ENCODE measurements around the gene PPIL1.
A peak's percentile ranks its signal among the peaks of the same experiment; 100 is the strongest.
"Not testable (repeated sequence)": the region's sequence is repeated elsewhere in the genome, so short reads cannot be mapped to it uniquely, and the experiment has no call there.

Gene PPIL1

DNA sequence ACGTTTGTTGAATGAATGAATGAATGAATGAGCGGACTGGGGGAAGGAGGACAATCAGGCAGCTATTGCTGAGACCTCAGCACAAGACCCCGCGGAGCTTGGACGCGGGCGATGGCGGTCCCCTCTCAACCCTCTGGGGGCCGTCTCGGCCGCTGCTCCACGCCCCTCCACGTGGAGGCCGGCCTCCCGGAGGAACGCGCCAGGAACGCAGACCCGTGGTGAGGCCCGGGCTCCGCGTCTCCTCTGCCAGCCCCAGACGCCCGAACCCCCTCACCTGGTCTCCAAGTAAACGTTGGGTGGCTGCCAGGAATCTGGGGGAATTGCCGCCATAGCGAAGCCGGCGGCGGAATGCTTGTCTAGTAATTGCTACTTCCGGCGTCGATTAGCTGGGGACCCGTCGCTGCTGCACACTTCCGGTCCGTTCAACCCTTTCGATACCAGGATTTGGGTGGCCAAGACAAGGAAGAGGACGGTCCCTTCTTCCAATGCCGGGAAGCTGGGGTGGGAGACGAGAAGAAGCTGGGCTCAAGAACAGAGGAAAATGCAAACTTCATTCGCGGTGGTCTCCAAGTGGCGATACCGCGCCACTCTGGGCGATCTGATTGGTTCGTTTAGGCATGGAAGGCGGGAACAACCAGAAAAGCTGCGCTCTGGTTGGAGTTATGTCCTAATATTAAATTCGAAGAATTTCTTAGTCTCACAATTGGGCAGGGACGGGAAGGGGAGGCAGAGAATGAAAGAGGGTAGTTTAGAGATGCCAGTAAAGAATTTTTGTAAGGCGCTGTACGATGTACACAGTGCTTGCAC is at the start of gene PPIL1:
TSS of gene PPIL1 (minus strand) at position 361 of the 807 bp plus-strand sequence. CDS start at position 330, 31 bp downstream.
- peak; percentile 89 for DNase-seq

DNA sequence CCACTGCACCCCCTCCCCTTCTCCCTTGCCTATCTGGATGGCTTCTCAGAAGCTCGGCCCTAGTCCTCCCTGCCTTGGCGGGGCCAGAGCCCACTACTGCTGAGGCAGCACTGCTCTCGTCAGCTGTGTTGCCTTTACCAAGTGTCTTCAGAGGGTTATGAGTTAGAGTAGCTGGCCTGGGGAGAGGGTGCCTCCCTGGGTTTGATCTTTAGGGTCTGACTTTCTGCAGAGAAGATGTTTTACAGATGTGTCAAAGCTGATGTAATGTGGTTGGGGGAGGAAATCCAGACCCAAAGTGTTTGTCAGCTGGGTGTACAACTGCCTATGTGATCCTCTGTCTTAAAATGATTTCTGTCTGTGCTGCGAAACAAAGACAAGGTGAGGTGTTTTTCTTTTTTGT is 49.5 kb upstream of the PPIL1 start:
- no peak for DNase-seq

DNA sequence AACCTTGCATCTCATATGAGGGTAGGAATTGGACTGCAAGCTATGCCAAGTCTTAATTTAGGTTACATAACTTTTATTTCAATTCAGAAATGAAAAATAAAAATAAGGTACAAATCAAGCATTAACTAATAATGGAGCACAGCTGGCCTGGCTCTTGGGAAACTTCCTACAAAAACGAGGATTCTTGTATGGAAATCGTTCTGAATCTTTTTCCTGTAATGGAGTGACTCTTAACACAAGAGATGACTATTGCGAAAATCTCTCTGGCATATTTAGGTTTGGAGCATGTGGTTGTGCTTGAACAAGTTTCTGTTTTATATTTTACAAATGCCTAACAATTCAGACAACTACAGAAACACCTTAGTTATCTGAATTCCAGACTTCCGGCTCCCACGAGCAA is 45.9 kb upstream of the PPIL1 start:
- DNase-seq, result no peak

DNA sequence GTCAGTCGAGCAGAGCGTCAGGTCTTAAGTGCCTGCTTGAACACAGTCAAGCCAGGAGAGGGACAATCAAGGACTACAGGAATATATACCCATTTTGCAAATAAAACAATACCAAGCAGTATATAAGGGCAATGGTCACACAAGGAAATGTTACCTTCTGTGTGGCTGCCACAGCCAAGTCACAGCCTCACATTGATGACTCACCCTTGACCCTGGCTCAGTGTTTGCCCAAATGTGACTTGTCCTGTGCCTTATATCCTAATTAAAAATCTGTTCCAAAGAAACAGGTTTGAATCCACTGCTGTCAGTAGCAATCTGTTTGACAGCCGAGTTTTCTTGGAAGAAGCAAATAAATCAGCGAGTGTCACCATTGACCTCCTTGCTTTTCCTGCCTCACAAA is 45.4 kb upstream of the PPIL1 start:
- DNase-seq, result no peak

DNA sequence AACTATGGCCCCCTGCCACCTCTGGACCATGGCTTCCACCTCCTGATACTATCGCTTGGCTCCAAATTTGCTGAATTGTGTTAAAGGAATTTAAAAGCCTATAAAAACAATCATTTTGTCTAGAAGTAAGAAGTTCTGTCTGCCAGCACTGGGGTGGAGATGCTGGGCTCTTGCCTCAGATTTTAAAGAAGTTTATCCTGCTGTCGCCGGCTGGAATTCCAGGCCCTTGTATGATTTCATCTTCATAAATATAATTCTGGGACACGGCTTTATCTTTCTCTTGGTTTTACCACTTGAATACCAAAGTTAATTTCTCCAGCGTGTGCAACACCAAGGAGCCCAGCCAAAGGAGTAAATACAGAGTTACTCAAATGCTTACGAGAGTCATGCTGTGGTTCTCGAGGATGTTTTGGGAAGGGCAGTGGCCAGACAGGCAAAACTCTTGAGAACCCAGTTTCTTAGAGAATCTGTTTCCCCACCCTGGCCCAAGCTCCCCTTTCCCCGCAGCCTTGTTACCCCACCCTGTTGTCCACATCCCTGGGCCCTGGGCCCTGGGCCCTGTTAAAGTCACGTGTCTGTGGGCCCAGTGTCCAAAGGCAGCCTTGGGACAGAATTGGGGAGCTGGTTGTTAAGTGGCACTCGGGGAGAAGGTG is 43.1 kb upstream of the PPIL1 start:
- no peak for DNase-seq

DNA sequence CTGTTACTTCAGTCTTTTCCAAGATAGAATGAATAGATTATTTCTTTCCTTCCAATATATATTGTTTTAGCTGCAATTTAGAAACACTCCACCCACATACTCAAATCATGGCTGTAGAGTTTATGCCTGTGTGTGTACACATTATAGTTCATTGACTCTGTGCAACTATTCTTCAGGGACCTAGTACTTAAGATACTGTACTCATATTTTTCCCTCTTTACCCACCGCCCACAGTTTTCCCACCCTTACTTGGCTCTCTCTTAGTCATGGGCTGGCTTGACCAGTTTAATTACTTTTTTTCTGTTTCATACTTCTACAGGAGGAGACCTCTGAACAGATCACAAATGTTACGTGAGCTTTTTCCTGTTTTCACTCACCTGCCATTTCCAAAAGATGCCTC is 41.5 kb upstream of the PPIL1 start:
- no peak for DNase-seq

DNA sequence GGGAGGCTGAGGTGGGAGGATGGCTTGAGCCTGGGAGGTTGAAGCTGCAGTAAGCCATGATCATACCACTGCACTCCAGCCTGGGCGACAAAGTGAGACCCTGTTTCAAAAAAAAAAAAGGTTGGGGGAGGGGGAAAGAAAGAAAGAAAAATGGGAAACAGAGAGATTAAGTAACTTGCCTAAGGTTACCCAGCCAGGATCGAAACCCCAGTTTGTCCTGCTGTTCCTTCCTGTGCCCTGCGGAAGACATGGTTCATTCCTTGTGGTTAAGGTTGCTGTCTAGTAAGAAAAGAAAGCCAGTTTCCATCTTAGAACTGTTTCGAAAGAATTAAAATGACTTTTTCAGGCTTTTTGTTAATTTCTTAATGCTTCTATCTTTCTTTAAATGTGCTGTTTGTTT is 41.0 kb upstream of the PPIL1 start:
- DNase-seq, result no peak

DNA sequence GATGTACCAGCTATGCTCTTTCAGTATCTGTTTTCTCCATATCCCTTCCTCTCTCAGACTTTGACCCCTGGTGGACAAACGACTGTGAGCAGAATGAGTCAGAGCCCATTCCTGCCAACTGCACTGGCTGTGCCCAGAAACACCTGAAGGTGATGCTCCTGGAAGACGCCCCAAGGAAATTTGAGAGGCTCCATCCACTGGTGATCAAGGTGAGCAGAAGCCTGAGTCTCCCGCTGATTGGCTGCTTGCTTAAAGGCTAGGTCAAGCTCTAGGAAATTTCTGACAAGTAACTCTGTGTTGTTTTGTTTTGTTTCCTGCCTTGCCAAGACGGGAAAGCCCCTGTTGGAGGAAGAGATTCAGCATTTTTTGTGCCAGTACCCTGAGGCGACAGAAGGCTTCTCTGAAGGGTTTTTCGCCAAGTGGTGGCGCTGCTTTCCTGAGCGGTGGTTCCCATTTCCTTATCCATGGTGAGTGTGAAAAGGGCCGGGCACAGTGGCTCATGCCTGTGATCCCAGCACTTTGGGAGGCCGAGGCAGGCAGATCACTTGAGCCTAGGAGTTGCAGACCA is 39.7 kb upstream of the PPIL1 start:
- peak; percentile 72 for DNase-seq

DNA sequence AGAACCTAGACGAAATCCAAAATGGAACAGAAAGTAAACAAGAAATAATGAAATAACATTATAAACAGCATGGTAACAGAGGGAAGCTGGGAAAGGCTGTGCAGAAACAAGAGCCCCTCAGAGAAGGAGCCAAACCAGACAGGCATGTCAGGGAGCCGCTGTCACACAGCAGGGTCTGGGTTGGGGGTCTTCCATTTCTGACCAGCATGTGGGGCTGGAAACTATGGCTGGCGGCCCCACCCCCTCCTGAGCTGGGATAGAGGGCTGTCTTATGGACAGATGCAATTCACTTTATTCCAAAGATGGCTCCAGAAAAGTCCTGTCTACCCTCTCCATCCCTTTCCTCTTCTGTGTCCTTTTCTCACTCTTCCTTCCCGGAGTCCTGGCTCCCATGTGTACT is 38.5 kb upstream of the PPIL1 start:
- no peak for DNase-seq

DNA sequence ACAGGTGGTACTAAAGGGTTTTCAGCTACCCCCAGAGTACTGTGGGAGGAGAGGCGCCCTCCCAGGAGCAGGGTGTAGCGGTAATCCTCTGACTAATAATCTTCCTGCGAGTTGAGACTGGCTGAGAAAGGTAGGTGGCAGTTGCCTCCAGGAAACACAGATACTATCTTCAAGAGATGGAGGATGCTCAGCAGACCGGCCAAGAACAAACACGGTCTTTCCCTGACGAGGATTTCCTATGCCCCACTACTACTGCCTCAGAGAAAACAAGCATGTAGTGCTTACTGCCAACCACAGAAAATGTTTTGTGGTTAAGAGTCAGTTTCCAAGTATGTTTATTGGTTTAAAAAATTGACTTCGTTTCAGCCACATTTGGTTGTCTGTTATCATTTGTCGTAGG is 38.0 kb upstream of the PPIL1 start:
- DNase-seq, result peak; percentile 96

DNA sequence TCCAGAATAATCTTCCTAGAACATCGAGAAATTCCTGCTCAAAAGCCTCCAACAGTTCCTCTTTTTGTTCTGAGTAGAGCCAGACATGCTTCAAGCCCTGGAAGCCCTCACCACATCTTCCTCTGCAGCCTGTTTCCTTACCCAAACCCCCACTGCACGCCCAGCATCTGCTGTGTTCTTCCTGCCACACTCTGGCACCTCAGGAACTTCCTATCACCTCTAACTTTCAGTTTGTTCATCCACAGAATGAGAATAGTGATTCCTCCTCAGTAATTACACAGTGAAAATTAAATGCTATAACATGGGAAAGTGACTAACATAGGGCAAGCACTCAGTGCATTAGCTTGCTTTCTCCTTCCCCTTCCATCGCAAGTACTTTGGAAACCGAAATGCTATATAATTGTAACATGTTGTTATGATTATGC is 37.4 kb upstream of the PPIL1 start:
- peak; percentile 69 for DNase-seq

DNA sequence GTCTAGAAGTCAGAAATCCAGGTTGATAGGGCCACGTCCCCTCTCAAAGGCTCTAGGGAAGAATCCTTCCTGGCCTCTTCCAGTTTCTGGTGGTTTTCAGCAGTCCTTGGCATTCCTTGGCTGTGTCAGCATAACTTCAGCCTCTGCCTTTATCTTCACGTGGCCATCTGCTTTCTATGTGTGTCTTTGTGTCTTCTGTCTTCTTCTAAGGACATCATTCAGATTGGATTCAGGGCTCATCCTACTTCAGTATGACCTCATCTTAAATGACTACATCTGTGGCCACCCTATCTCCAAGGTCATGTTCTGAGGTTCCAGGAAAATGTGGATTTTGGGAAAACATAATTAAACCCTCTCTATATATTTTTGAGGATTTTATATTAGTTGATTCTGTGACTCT is 34.1 kb upstream of the PPIL1 start:
- DNase-seq, result no peak

DNA sequence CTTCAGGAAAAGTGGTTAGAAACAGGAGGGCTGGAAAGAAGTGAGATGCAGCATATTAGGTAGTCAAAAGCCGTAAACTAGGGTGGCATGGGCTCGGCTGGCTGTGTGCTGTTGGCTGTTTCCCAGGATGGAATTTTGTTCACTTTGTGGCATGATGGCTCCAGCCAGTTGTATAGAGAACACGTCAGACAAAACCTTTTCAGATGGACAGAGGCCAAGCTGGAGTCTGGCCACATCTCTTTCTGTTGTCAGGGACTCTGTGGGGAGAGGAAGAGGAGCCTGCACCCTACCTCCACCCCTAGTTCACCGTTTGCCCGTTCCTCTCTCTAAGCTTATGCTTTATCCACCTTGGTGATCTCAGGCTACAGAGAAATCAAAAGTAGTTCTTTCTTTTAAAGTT is 33.2 kb upstream of the PPIL1 start:
- no peak for DNase-seq

DNA sequence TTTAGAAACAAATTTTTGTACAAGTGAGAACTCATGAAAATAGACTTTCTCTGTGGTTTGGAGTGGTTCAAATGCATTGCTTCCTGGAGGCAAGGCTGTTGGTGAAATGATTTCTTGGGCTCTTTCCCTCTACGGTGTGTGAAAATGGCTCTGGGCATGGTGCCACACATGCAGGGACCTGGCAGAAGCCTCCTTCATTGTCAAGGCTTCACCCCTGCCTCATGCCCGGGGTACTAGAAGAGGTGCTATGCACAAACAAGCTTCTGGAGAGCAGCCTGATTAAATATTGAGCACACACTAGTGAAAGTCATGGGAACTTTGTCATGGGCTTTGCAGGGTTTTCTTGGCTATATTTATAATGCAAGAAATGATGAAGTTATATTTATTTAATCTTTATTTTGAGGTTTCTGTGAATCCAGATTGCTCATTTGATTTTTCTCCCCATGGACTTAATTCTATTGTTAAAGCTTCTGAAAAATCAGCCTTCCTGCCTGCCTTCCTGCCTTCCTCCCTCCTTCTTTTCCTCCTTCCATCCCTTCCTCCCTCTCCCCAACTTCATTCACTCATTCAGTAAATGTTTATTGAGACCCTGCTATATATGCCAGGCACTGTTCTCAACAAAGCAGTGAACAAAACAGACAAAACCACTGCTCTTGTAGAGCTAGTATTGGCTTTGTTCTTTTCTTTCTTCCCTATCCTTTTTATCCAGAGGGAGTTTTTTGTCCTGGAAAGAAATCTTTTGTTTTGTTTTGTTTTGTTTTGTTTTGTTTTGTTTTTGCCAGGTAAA is 32.1 kb upstream of the PPIL1 start:
- no peak for DNase-seq

DNA sequence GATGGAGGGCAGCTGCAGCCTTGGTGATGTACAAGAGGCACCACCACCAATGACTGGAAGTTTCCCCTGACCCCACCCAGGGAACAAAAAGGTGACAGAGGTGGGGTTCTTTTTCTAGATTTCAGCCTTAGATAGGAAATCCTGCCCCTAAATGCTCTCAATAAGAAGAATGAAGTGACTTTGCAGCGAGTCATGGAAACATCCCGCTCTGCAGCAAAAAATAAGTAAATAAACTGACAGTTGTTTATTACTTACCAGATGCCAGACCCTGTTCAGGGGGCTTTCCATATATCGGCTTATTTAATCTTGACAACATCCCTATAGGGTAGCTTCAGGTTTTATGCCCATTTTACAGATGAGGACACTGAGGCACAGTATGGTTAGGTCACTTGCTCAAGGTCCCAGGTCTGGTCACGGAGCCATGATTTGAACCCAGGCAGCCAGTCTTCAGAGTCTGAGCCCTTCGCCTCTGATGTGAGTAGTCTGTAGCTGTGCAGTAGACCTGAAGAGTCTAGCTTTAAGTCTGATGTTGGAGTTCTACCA is 30.3 kb upstream of the PPIL1 start:
- DNase-seq, result no peak

DNA sequence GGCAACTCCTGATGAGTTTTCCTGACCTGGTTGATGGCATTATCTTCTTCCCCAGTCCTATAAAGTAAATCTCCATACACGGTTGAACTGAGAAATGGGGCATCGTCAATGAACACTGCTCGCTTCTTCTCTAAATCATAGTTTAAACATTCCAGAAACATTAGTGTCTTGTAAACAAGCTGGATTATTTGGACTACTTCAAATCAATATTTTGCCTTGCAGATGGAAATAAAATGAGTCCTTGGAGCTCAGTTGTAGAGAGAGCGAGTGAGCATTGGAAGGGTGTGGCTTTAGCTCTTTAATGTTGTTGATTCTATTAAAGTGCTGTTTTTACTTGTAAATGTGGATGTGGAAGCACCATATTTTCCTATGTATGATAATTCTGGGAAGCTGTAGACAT is 29.5 kb upstream of the PPIL1 start:
- DNase-seq, result no peak

DNA sequence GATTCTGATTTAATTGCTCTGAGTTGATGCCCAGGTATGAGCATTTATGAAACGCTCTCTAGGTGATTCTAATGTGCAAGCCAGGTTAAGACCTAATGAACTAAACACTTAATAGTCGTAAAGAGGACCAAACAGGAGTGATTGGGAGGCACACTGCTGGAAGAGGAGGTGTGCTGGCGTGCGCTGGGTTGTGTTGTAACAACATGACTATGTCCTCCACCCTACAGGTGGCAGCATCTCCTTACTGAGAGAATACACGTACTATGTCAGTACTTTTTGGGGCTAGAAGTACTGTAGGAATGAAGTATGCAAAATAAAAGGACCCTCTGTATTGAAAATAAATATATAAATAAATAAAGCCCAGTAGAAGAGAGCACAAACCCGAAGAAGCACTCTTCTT is 23.0 kb upstream of the PPIL1 start:
- DNase-seq, result peak; percentile 28

DNA sequence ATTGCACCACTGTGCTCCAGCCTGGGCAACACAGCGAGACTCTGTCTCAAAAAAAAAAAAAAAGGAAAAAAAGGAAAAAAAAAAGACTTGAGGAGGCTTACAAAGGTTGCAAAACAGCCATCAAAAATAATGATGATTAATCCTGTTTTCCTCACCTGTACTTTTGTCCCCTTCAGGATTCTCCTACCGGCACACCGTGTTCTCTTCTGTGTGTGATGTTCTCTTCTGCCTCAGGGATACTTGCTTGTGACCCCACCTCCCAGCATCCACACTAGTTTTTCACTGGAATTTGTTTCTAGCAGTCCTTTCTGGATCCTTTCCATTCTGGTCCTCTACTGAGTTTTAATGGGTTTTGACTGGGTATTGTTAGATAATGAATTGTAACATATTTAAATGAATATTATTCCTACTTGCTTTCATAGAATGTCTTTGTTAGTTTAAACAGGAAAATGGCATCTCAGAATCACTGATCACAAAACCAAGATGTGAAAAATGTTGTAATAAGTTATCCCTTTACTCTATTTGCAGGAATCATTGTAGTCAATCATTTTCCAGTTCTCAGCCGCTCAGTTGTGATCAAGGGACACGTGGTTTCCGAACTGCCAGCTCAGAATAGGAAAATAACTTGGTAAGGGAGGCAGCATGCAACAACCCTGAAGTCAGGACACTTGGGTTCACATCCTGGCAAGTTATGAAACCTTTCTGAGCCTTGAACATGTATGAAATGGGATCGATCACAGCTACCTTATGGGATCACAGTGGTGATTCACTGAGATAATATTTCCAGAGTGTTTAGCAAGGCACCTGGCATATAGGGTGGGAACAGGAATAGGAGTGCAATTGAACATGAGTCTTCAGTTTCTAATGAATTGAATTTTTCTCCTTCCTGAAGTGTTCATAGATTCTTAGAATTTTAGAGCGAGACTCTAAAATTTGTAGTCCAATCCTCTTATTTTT is 19.7 kb upstream of the PPIL1 start:
- DNase-seq, result no peak

DNA sequence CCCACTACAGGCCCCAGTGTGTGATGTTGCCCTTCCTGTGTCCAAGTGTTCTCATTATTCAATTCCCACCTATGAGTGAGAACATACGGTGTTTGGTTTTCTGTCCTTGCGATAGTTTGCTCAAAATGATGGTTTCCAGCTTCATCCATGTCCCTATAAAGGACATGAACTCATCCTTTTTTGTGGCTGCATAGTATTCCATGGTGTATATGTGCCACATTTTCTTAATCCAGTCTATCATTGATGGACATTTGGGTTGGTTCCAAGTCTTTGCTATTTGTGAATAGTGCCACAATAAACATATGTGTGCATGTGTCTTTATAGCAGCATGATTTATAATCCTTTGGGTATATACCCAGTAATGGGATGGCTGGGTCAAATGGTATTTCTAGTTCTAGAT is 16.6 kb upstream of the PPIL1 start:
- not testable (repeated sequence) for DNase-seq

DNA sequence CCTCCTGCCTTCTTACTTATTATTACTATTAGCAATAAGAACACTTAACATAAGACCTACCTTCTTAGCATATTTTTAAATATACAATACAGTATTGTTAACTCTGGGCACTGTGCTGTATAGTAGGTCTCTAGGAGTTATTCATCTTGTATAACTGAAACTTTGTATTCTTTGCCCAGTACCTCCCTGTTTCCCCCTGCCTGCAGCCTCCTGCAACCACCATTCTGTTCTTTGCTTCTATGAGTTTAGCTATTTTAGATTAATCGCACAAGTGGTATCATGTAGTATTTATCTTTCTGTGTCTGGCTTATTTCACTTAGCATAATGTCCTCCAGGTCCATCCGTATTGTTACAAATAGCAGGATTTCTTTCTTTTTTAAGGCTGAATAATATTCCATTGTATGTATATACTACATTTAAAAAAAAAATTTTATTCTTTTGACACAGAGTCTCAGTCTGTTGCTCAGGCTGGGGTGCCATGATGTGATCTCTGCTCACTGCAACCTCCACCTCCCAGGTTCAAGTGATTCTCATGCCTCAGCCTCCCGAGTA is 15.6 kb upstream of the PPIL1 start:
- no peak for DNase-seq

DNA sequence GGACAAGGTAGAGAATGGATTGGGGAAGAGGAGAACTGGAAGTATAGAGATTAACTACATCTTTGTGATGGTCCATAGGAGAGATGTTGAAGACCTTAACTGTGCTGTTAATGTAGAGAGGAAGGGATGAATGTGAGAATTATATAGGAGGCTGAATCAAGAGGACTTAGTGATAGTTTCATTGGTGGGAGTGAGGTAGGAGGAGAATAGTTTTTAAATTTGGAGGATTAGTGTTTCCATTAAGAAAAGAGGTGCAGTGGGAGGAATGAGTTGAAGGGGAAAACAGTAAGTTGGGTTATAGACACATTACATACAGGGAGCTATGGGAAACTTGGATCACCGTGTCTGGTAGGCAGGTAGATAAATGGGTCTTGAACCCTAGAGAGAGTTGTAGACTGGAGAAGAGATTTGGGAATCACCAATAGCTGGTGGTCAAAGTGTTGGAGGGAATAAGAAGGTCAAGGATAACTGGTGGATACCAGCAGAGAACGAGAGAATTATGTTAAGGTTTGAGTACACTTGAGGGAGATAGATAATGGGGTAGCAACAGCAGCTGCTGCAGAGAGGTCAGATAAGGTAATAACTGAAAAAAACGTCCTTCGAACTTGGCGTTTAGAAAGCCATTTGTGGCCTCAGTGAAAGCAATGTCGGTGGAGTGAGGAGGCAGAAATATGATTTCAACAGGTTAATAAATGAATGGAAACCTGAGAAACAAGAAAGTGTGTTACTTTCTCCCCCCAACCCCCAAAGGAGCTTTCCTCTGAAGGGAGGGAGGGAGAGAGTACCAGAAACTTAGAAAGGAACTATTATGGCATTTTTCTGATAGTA is 14.3 kb upstream of the PPIL1 start:
- no peak for DNase-seq

All from activated CD4-positive, alpha-beta T cell treated with anti-CD3 and anti-CD28 coated beads, Interleukin-2, amount 50 U/mL, for 16 hours (primary cell).